GM12892 (cell line): ENCODE measurements around the gene DNASE2.

Experiments
- DNase-seq: peaks from one replicate; pipeline ENCODE4 v3.0.0; 2011; ENCODE audit not compliant: insufficient read length
- FAIRE-seq: peaks from 2 replicates; lab custom pipeline; 2011; peaks lifted over from hg19 to GRCh38; lab: Jason Lieb, UNC
- POLR2A ChIP-seq: IDR thresholded peaks from 2 replicates; pipeline ENCODE4 v1.6.1; 2011; ENCODE audit warnings: low read depth, low read length, control low read depth
- POLR2AphosphoS5 ChIP-seq: IDR thresholded peaks from 2 replicates; pipeline ENCODE4 v1.6.1; 2011; ENCODE audit warnings: low read depth, low read length, control low read depth
- TAF1 ChIP-seq: IDR thresholded peaks from 2 replicates; pipeline ENCODE4 v1.6.1; 2011; ENCODE audit warnings: low read depth, mild to moderate bottlenecking, control low read depth, low read length, borderline replicate concordance

DNASE2 gene

GRCh38 chr19:12837225-12837624 is 44.0 kb downstream of the DNASE2 start:
- TF ChIP-seq TAF1 (no peak), POLR2AphosphoS5 (no peak), POLR2A (no peak)
- DNase-seq = no peak
- no peak for FAIRE-seq

GRCh38 chr19:12836529-12836863 is 44.8 kb downstream of the DNASE2 start:
- FAIRE-seq (no peak), DNase-seq (no peak)
- TF ChIP-seq POLR2AphosphoS5 = no peak
- no peak for TF ChIP-seq TAF1
- no peak for TF ChIP-seq POLR2A

- no peak for FAIRE-seq
- no peak for DNase-seq
- no peak for TF ChIP-seq POLR2A
- no peak for TF ChIP-seq TAF1
- TF ChIP-seq POLR2AphosphoS5 = no peak
These were observed 46.1 kb downstream of the DNASE2 start for GRCh38 chr19:12834976-12835757.

- no peak for TF ChIP-seq TAF1
- TF ChIP-seq POLR2AphosphoS5 = no peak
- TF ChIP-seq POLR2A = no peak
- no peak for FAIRE-seq
- no peak for DNase-seq
These were observed 46.7 kb downstream of the DNASE2 start, which contains the start of gene RTBDN for GRCh38 chr19:12834566-12834943. TSS of gene RTBDN (minus strand) at chr19:12834579. CDS start at chr19:12829979, 4,600 bp downstream.

- DNase-seq (no peak), FAIRE-seq (no peak)
- TF ChIP-seq POLR2AphosphoS5 (no peak), TAF1 (no peak), POLR2A (no peak)
These were observed 47.3 kb downstream of the DNASE2 start for GRCh38 chr19:12833738-12834565.

- FAIRE-seq = no peak
- no peak for DNase-seq
- TF ChIP-seq POLR2A (no peak), TAF1 (no peak), POLR2AphosphoS5 (no peak)
These were observed 47.9 kb downstream of the DNASE2 start for GRCh38 chr19:12833418-12833737.

- DNase-seq = no peak
- no peak for FAIRE-seq
- TF ChIP-seq POLR2A (no peak), TAF1 (no peak), POLR2AphosphoS5 (no peak)
These were observed 52.8 kb downstream of the DNASE2 start for GRCh38 chr19:12828494-12828893.

- TF ChIP-seq POLR2AphosphoS5 (no peak), POLR2A (no peak), TAF1 (no peak)
- no peak for DNase-seq
- no peak for FAIRE-seq
These were observed 55.8 kb downstream of the DNASE2 start for GRCh38 chr19:12825254-12826131.
